Testis (tissue), 3 donors: ENCODE measurements around the gene HOXD13. TPM values are rescaled to one million over a fixed set of nuclear protein-coding genes. Genes with fewer than 3 reads are reported as not detected.

Experiments used
- DNase-seq: peaks from one replicate; pipeline ENCODE4 v3.0.0-alpha.2; 2019
- H3K27ac ChIP-seq, 2 donors: fragments of 200-600 bp; sonication (generic); one replicate each; pipeline ENCODE4 v1.5.1; 2019
- H3K27me3 ChIP-seq: fragments of 200-600 bp; sonication (generic); one replicate; pipeline ENCODE4 v1.5.1; 2019
- H3K36me3 ChIP-seq: fragments of 200-600 bp; sonication (generic); one replicate; pipeline ENCODE4 v1.5.1; 2017; ENCODE audit warnings: low read depth; ENCODE audit errors: missing control alignments
- H3K4me1 ChIP-seq: fragments of 200-600 bp; sonication (generic); one replicate; pipeline ENCODE4 v1.5.1; 2019
- H3K4me3 ChIP-seq, 2 donors: fragments of 200-600 bp; sonication (generic); one replicate each; pipeline ENCODE4 v1.5.1; 2017 to 2019
- H3K9me3 ChIP-seq: fragments of 200-600 bp; sonication (generic); one replicate; pipeline ENCODE4 v1.5.1; 2017
- POLR2A ChIP-seq: fragments of 450-650 bp; IDR thresholded peaks from one replicate; pipeline ENCODE4 v1.6.1; 2017; ENCODE audit warnings: antibody characterized with exemption, mild to moderate bottlenecking, moderate library complexity
- WGBS, 2 donors: methylation state at CpG; one replicate each; pipeline ENCODE4 v1.1.5; 2018; 5-methylcytosine and 5-hydroxymethylcytosine counted together
- intact Hi-C: fragments of 100-400 bp; cut with DNase I; formaldehyde crosslinking; loops from one replicate; pipeline ENCODE4 v1.15.1; 2023; ENCODE audit warnings: low total_unique reads
- polyA plus RNA-seq: library from polyadenylated mRNA; stranded (reverse); fragments of 350-450 nt; fragmentation: Illumina TruSeq; extraction: RNeasy Lipid Tissue Mini Kit (QIAGEN cat#74804); gene quantifications from one replicate; pipeline ENCODE4 v1.2.3, GENCODE V29; 2014; ENCODE audit warnings: low read depth, low replicate concordance; ENCODE audit not compliant: insufficient read depth
- total RNA-seq, 2 donors: library from RNA; depleted of rRNA; stranded (reverse); fragments of >200 nt; gene quantifications; one replicate each; pipeline ENCODE4 v1.2.3, GENCODE V29; 2016
- TF ChIP-seq, protein P1 (sequence below), 3 experiments: fragments of 450-650 bp in 2 of 3; fragments of 200-600 bp in 1 of 3; sonication (generic) in 1 of 3; IDR thresholded peaks; one replicate each; pipeline ENCODE4 v1.5.1; 2016 to 2019; ENCODE audit warnings: antibody characterized with exemption in 3 of 3, mild to moderate bottlenecking in 2 of 3, moderate library complexity in 1 of 3

The HOXD13 gene
- total and polyA plus RNA-seq, 3 donors from 2014 or later, result 0.31 to 0.36 TPM; not detected in 1

DNA sequence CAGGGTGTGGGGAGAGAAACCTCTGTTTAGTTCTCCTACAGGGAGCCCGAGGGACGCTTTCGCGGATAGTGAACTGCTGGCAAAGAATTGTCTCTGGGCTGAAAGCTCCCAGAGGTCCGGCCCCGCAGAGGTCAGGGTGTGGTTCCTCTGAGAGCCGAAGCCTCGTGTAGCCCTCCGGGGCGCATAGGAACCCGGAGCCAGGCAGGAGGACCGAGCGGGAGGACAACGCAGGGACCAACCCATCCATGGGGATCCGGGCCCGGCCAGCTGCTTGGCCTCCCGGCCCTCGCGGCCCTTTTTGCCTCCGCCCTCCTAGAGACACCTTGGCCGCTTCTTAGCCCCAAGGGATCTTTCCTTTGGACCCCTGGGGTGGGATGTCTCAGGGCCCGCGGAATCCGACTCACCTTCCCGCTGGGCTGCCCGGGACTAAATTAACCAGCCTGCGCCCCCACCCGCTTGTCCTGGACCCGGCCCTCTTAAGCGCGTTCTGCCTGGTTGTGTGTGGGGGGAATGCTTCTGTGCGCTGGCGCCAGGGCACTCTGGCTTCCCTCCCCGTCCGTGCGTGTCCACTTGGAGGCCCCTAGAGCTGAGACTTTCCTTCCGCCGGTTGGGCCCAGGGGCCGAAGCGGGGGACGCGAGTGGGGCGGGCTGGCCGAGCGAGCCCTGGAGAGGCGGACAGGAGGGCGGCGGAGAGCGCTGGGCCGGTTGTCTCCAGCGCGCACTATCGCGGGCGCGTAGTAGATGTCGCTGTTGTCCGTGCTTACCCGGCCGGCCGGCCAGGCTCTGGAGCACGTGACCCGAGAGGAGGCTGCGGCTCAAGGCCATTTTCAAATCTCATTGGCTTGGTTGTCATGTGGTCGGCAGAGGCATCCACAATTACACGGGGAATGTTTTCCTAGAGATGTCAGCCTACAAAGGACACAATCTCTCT is 23.6 kb downstream of the HOXD13 start, which contains the start of gene HOXD10:
TSS of gene HOXD10 (plus strand) at position 896 of the 931 bp plus-strand sequence. CDS start 56 bp downstream, outside the sequence.
- TF ChIP-seq, protein P1, sequence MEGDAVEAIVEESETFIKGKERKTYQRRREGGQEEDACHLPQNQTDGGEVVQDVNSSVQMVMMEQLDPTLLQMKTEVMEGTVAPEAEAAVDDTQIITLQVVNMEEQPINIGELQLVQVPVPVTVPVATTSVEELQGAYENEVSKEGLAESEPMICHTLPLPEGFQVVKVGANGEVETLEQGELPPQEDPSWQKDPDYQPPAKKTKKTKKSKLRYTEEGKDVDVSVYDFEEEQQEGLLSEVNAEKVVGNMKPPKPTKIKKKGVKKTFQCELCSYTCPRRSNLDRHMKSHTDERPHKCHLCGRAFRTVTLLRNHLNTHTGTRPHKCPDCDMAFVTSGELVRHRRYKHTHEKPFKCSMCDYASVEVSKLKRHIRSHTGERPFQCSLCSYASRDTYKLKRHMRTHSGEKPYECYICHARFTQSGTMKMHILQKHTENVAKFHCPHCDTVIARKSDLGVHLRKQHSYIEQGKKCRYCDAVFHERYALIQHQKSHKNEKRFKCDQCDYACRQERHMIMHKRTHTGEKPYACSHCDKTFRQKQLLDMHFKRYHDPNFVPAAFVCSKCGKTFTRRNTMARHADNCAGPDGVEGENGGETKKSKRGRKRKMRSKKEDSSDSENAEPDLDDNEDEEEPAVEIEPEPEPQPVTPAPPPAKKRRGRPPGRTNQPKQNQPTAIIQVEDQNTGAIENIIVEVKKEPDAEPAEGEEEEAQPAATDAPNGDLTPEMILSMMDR (IDR thresholded peaks at IDR 0.05), result peak; percentile 33 to 50 (median 41)
- peak; percentile 28 for TF ChIP-seq POLR2A
- Histone ChIP-seq H3K27me3 (no peaks in the 10 kb centered on the region), H3K27ac (peak within 1 kb of the TSS; percentile 95 to 98), H3K4me1 (no peaks in the 10 kb centered on the region), H3K4me3 (peak within 1 kb of the TSS; percentile 46 to 51), H3K9me3 (no peaks in the 10 kb centered on the region), H3K36me3 (no peaks in the 10 kb centered on the region)
- intact Hi-C loops, result no loop called here
- peak; percentile 90 for DNase-seq
- WGBS, 2 donors, result 1 to 3% methylated on average over 23 to 51 of the region's 66 CpGs

- Histone ChIP-seq H3K4me1 (no peaks in the 10 kb centered on the region), H3K9me3 (no peaks in the 10 kb centered on the region), H3K27me3 (no peaks in the 10 kb centered on the region), H3K36me3 (no peaks in the 10 kb centered on the region), H3K4me3 (peak overlapping the region; percentile 46 to 51), H3K27ac (peak overlapping the region; percentile 95 to 98)
- intact Hi-C loops, result no loop called here
- WGBS, 2 donors, result 0 to 4% methylated on average over 2 to 40 of the region's 40 CpGs
- no peak for DNase-seq
- TF ChIP-seq POLR2A, result no peak
These were observed 24.8 kb downstream of the HOXD13 start for GRCh38 chr2:176117162-176117822.

DNA sequence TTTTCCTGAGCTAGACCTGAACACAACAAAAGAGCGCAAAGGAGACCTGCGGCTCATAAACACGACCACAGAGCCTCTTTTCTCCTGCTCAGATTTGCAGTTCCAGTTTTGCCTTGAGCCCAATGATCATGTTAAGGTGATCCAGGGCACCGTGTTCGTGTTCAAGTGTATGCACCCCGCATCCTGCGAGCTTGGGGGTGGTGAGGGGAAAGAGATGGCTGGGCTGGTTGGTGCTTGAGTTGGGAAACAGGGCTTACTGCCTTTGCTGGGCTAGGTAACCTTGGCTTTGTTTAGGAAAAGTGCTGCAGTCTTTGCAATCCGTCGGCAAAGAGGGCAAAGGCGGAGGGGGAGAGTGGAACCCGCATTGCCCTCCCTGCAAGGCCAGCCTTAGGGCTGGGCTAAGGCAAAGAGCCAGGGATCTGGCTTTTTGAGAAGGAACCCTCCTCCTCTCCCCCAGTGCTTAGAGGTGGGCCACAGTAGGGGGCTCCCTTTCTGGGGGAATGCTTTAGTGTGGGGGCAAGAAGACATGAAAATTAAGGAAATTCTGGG is 25.4 kb downstream of the HOXD13 start:
- 6 to 10% methylated on average over 11 of the region's 11 CpGs for WGBS, 2 donors
- H3K27ac ChIP-seq, result peak overlapping the region; percentile 95 to 98
- no peaks in the 10 kb centered on the region for H3K9me3 ChIP-seq
- TF ChIP-seq, protein P1 (IDR thresholded peaks at IDR 0.05), result no peak
- TF ChIP-seq POLR2A, result no peak
- intact Hi-C loops, result no loop called here
- H3K36me3 ChIP-seq, result no peaks in the 10 kb centered on the region
- DNase-seq, result no peak
- no peaks in the 10 kb centered on the region for H3K4me1 ChIP-seq
- no peaks in the 10 kb centered on the region for H3K27me3 ChIP-seq
- H3K4me3 ChIP-seq, result peak overlapping the region; percentile 46 to 51

GRCh38 chr2:176118601-176119339 is 26.2 kb downstream of the HOXD13 start:
- TF ChIP-seq, protein P1 (IDR thresholded peaks at IDR 0.05), result peak; percentile 42 to 67 (median 61)
- no peak for TF ChIP-seq POLR2A
- Histone ChIP-seq H3K4me1 (no peaks in the 10 kb centered on the region), H3K27me3 (no peaks in the 10 kb centered on the region), H3K4me3 (peak overlapping the region; percentile 46 to 51), H3K27ac (peak overlapping the region; percentile 95 to 98), H3K9me3 (no peaks in the 10 kb centered on the region), H3K36me3 (no peaks in the 10 kb centered on the region)
- WGBS, 2 donors, result 6 to 12% methylated on average over 24 of the region's 24 CpGs
- peak; percentile 87 for DNase-seq
- intact Hi-C loops, result no loop called here
